Lung (tissue), 12 donors: ENCODE measurements around the gene ALCAM. TPM values are rescaled to one million over a fixed set of nuclear protein-coding genes. Genes with fewer than 3 reads are reported as not detected.

Experiments
- ATAC-seq: fragments of 200-7000 bp; cut with Tn5 transposase; one replicate; pipeline ENCODE4 v1.9.1; 2020; ENCODE audit warnings: moderate number of reproducible peaks; ENCODE audit not compliant: insufficient read depth, low FRiP score
- DNase-seq, 3 donors: peaks; one replicate each; pipeline ENCODE4 v3.0.0-alpha.2; 2013 to 2017
- H3K27ac ChIP-seq, 2 donors: one replicate each; pipeline ENCODE4 v1.5.1; 2013; ENCODE audit warnings: mild to moderate bottlenecking in 2 of 2, moderate library complexity in 2 of 2, control low read depth in 1 of 2, inconsistent platforms in 1 of 2, low read depth in 1 of 2, low read length in 1 of 2
- H3K27me3 ChIP-seq, 3 donors: one replicate each; pipeline ENCODE4 v1.5.1; 2013; ENCODE audit warnings: low read length in 2 of 3; ENCODE audit not compliant: control insufficient read depth in 3 of 3, insufficient read depth in 3 of 3
- H3K36me3 ChIP-seq, 4 donors: one replicate each; pipeline ENCODE4 v1.5.1; 2013; ENCODE audit warnings: low read length in 4 of 4, mild to moderate bottlenecking in 1 of 4, moderate library complexity in 1 of 4; ENCODE audit not compliant: control insufficient read depth in 4 of 4, insufficient read depth in 4 of 4
- H3K4me1 ChIP-seq, 5 donors: one replicate each; pipeline ENCODE4 v1.5.1; 2013; ENCODE audit warnings: low read length in 5 of 5, mild to moderate bottlenecking in 2 of 5, moderate library complexity in 1 of 5; ENCODE audit not compliant: control insufficient read depth in 5 of 5, insufficient read depth in 5 of 5
- H3K4me3 ChIP-seq: one replicate; pipeline ENCODE4 v1.5.1; 2013; ENCODE audit warnings: mild to moderate bottlenecking, control low read depth, moderate library complexity
- H3K9ac ChIP-seq, 2 donors: one replicate each; pipeline ENCODE4 v1.5.1; 2013; ENCODE audit warnings: low read length in 2 of 2, control low read depth in 1 of 2; ENCODE audit not compliant: insufficient read depth in 1 of 2
- H3K9me3 ChIP-seq, 4 donors: one replicate each; pipeline ENCODE4 v1.5.1; 2013; ENCODE audit warnings: low read length in 3 of 4, mild to moderate bottlenecking in 1 of 4, moderate library complexity in 1 of 4; ENCODE audit not compliant: control insufficient read depth in 4 of 4, insufficient read depth in 3 of 4
- WGBS, 2 donors: extraction: QIAGEN DNeasy Blood & Tissue Kit; methylation state at CpG; one replicate each; pipeline ENCODE4 v1.1.7; 2013; 5-methylcytosine and 5-hydroxymethylcytosine counted together
- polyA plus RNA-seq, 2 donors: library from polyadenylated mRNA; stranded (reverse); fragments of 200-250 nt; gene quantifications; one replicate each; pipeline ENCODE4 v1.2.1, GENCODE V29; 2013
- total RNA-seq, 2 donors: library from RNA; depleted of rRNA in 1 of 2; stranded (reverse); fragments of >200 nt in 1 of 2; gene quantifications; one replicate each; pipeline ENCODE4 v1.2.1, GENCODE V29; 2014 to 2021
- TF ChIP-seq, protein P1 (sequence below): IDR thresholded peaks from 2 replicates; pipeline ENCODE4 v1.5.1; 2012; ENCODE audit warnings: mild to moderate bottlenecking; ENCODE audit errors: control extremely low read depth, extremely low read depth
- donor health status: control.
- donor health status: control.
- donor health status: Bipolar disorder and iron deficiency.
- donor health status: healthy.
- donor health status: DM: yes; HTN: yes; CAD: no.

Gene ALCAM
- total and polyA plus RNA-seq, 4 donors: 55.9 to 252 (median 109) TPM

DNA sequence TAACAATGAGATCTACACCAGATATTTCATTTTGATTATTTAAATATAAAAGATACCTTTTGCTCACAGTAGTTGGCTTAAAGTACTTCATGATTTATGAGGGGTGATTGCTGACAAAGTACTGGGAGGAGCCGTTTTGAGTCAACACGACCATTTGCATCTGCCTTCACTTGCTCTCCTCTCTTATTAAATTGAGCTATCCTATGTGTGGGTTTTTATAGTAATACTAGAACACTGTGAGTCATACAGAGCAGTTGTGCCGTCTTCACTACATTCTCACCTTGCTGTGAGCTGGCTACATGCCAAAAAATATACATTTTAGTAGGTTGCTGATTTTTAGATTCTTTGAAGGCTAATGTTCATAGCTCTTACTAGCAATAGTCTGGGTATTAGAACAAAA lies 161.2 kb downstream of the ALCAM start:
- Histone ChIP-seq H3K4me1 (no peaks in the 10 kb centered on the region), H3K36me3 (peaks cover 0 to 1% (median 0%) of the 10 kb centered on the region in 4 donors), H3K4me3 (no peak overlapping the region), H3K27ac (no peak overlapping the region), H3K9ac (no peak overlapping the region), H3K9me3 (no peaks in the 10 kb centered on the region), H3K27me3 (no peaks in the 10 kb centered on the region)
- WGBS, 2 donors: 69 to 80% methylated on average over 3 of the region's 3 CpGs
- TF ChIP-seq, protein P1, sequence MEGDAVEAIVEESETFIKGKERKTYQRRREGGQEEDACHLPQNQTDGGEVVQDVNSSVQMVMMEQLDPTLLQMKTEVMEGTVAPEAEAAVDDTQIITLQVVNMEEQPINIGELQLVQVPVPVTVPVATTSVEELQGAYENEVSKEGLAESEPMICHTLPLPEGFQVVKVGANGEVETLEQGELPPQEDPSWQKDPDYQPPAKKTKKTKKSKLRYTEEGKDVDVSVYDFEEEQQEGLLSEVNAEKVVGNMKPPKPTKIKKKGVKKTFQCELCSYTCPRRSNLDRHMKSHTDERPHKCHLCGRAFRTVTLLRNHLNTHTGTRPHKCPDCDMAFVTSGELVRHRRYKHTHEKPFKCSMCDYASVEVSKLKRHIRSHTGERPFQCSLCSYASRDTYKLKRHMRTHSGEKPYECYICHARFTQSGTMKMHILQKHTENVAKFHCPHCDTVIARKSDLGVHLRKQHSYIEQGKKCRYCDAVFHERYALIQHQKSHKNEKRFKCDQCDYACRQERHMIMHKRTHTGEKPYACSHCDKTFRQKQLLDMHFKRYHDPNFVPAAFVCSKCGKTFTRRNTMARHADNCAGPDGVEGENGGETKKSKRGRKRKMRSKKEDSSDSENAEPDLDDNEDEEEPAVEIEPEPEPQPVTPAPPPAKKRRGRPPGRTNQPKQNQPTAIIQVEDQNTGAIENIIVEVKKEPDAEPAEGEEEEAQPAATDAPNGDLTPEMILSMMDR: no peak
- ATAC-seq (no peak), DNase-seq (no peak)

DNA sequence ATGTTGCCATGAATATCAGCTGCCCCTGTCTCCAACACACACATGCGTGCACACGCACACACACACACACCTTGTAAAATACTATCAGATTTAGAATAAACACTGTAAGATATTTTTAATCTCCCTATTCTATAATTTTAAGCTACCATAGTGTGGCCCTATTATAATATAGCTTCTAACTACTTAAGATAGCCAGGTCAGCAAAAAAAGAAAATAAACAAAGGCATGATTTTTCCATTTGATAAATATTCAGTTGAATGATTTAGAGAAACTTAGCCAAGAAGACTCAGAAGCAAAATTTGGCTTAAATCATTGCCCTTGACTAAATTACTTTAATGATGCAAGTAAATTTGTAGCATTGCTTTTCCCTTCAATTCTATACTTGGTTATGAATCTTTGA lies 162.2 kb downstream of the ALCAM start:
- no peaks in the 10 kb centered on the region for H3K27me3 ChIP-seq
- H3K9me3 ChIP-seq: no peaks in the 10 kb centered on the region
- no peak for ATAC-seq
- no peak overlapping the region for H3K4me3 ChIP-seq
- H3K9ac ChIP-seq: no peak overlapping the region
- H3K4me1 ChIP-seq: no peaks in the 10 kb centered on the region
- peaks cover 0 to 1% (median 0%) of the 10 kb centered on the region in 4 donors for H3K36me3 ChIP-seq
- 96% methylated on average over 2 of the region's 2 CpGs for WGBS, 2 donors
- peak in 1 of 3 donors; percentile 41 for DNase-seq
- TF ChIP-seq, protein P1: no peak
- H3K27ac ChIP-seq: no peak overlapping the region

DNA sequence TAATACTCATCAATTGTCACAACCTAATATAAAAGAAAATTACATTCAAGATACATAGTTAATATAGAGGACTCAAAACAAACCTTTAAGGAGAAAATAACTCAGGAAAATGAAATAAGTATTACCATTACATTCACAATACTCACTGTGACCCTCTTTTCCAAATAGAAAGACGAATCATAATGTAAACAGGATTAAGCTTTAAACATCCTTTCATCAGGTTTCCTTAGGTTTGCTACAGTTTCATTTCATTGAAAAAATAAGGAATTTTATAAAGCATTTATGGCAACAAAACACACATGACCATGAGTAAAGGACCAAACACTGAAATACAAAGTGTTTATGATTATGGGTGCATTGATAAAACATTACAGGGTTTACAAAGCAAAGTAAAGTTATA lies 162.7 kb downstream of the ALCAM start:
- Histone ChIP-seq H3K27ac (no peak overlapping the region), H3K9me3 (no peaks in the 10 kb centered on the region), H3K4me3 (no peak overlapping the region), H3K36me3 (peaks cover 0 to 1% (median 0%) of the 10 kb centered on the region in 4 donors), H3K4me1 (no peaks in the 10 kb centered on the region), H3K9ac (no peak overlapping the region), H3K27me3 (no peaks in the 10 kb centered on the region)
- WGBS, 2 donors: 68 to 74% methylated on average over 1 of the region's 1 CpG
- ATAC-seq (no peak), DNase-seq (no peak)
- TF ChIP-seq, protein P1: no peak

DNA sequence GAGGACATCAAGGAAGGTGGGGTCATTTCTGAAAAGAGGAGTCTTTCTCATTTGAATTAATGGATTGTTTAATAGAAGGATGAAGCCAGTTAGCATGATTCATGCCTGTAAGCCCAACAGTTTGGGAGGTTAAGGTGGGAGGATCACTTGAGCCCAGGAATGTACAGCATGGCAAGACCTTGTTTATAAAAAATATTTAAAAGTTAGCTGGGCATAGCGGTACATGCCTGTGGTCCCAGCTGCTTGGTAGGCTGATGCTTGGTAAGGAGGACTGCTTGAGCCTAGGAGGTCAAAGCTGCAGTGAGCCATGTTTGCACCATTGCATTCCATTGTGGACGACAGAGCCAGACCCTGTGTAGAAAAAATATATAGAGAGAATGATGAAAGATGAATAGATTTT lies 165.5 kb downstream of the ALCAM start:
- 97 to 100% methylated on average over 2 of the region's 2 CpGs for WGBS, 2 donors
- Histone ChIP-seq H3K27me3 (no peaks in the 10 kb centered on the region), H3K4me1 (no peaks in the 10 kb centered on the region), H3K4me3 (no peak overlapping the region), H3K9me3 (no peaks in the 10 kb centered on the region), H3K36me3 (peaks cover 0 to 4% (median 0%) of the 10 kb centered on the region in 4 donors), H3K9ac (no peak overlapping the region), H3K27ac (no peak overlapping the region)
- DNase-seq (no peak), ATAC-seq (no peak)
- TF ChIP-seq, protein P1: no peak
